ENCODE data around the gene OR2F1. TPM values are rescaled to one million over a fixed set of nuclear protein-coding genes. Genes with fewer than 3 reads are reported as not detected.
A peak's percentile ranks its signal among the peaks of the same experiment; 100 is the strongest.

The OR2F1 gene
- polyA plus RNA-seq, 10 donors = 0.05 to 0.21 (median 0.10) TPM; not detected in 6

DNA sequence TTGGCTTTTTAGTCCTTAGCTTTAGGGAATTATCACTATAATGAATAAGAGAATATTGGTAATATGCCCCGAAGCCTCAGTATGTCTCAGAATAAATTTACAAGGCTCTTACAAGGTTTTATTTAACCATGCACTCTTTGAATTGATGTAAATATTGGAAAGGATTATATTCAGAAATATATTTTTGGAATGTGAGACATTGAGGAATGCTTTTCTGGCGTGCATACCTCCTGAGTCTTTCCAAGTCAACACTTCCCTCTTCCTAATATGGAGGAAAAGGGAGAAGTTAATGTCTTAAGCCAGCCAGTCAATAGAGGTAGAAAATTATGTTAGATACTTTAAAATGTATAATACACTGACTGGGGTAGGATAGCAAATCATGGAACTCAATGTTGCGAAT is 1.2 kb upstream of the OR2F1 start:
- peak; percentile 32 to 75 (median 55) for DNase-seq

DNA sequence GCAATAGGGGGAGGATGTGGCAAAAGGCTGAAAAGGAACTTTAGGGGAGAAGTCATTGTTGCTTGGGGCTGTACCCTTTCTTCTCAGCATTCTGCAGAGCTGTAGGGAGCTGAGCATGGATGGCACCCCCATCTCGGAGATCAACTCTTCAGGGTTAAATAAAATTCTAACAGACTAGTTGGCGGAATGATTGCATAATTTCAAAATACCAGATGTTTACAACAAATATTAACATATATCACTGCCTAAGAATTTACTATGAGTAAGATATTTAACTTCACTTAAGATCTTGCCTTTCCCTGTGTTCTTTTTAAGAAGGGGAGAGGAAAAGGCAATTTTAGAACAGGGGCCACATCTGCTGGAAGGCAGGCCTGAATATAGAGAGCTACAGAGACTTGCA is 509 bp upstream of the OR2F1 start:
- DNase-seq = peak; percentile 6 to 61 (median 6)

DNA sequence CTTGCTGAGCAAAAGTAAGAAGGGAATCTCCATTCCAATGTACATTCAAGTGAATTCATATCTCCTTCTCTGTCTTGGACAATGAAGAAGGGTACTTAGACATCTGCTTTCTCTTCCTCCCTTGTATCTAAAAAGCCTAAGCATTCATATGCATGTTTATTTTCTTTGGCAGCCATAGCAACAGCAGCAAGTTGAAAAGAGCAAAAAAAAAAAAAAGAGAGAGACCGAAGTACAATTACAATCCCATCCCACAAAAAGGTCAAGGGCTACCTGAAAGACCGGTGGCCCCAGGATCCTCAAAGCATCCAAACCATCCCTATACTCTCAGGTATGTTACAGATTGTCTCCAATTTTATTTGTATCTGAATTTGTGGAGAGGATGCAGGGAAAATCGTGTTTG is 4.1 kb downstream of the OR2F1 start:
- DNase-seq = peak in 2 of 3 donors; percentile 4 to 26

DNA sequence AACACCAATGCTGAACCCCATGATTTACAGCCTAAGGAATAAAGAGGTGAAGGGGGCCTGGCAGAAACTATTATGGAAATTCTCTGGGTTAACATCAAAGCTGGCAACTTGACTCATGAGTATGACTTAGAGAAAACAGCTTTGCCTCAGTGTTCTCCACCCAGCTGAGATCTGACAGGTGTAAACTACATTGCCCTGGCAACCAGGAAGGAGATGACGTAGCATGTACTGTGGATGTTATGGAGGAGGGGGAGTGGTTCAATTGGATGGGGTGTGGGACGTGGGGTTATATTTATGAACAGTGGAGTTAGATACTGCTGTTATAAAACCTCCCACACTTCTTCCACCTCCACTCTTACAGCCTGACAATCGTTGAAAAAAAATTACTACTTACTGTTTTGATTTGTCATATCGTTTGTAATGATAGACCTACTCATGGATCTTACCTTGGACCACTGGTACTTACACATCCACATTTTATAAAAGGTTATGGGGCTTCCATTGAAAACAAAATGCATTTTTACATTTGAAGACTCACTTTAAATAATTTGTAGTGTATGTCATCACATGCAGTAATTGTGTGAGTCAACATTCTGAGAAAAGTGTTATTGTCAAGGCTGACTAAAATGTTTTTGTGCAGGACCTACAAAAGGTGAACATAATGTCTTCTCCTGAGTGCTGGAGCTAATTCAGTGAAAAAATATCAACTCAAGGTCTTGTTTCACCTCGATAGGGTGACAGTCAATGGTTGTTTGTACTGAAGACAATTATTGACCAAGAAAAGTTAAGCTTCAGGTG is 6.4 kb downstream of the OR2F1 start:
- DNase-seq = no peak

DNA sequence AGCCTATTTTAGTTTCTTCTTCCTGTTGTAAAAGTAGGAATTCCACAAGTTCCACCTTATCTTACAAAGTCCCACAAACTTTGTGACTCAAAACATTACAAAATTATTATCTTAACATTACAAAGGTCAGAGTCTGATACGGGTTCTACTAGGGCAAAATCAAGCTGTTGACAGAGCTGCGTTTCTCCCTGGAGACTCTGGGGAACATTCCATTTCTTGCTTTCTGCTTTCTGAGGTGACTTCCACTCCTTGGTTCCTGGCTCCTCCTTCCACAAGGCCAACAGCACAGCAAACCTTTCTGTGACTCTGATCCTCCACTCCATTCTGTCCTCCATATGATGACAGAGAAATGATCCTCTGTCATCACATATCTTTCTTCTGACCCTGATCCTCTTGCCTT is 10.6 kb downstream of the OR2F1 start:
- DNase-seq = no peak

DNA sequence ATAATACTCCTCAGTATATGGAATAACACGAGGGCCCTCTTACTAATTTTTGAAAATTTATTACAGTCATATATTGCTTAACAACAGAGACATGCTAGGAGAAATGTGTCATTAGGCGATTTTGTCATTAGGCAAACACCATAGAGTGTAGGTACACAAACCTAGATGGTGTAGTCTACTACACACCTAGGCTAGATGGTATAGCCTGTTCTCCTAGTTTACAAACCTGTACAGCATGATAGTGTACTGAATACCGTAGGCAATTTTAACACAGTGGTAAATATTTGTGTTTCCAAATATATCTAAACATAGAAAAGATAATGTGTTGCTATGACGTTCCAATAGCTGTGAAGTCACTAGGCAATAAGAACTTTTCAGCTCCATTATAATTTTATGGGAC is 12.8 kb downstream of the OR2F1 start:
- no peak for DNase-seq

DNA sequence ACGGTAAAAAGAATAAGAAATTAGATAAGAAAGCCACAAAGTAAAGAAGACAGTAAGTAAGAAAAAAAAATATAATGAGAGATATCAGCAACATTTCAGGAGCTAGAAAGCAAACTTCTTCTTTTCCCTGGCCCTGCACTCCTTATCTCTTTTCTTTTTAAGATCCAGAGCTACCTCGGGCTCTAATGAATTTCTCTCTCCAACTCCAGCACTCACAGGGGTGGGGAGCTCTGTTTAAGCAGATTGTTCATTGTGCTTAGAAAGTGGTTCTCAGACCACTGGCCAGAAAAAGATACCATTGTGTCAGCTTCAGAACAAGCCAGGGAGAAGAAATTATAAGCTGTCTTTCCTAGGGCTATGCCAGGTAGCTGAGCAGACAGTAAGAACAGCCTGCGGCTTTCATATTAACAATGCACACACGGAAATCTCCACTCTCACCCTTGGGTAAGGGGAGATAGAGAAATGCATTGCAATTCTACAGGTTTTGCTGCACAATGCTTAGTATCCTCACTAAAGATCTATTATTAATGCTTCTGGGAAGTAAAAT is 19.3 kb downstream of the OR2F1 start:
- DNase-seq = no peak

DNA sequence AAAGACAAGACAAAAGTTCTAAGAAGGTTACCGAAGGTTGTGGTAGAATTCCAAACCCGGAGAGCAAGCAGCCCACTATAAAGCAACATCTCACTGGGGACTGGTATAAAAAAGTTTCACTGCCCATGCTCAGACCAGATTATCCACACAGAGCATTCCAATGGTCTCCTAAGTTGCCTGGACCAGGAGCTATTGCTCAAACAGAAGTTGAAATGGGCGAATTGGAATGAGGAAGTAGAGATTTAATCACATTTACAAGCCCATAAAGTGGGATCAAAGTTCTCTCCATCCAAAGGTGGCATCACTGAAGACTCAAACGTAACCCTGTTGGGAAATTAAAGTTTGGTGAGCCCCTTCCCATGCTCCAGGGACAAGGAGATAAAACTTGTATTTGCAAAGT is 19.8 kb downstream of the OR2F1 start:
- no peak for DNase-seq

DNA sequence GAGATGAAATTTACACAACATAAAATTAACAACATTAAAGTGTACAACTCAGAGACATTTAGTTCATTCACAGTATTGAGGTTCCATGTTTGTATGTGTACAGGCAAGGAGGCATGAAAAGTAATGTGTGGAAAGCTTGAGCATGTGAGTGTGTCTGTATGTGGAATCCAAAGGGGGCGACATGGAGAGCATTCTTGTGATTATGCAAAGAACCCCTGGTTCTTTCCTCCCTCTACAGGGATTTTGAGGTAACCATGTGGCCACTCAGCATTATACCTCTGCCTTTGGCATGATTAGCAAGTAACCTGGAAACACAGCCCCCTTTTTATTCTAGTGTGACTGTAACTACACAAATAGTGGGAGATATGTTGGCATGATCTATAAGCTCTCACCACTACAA is 21.0 kb downstream of the OR2F1 start:
- no peak for DNase-seq

DNA sequence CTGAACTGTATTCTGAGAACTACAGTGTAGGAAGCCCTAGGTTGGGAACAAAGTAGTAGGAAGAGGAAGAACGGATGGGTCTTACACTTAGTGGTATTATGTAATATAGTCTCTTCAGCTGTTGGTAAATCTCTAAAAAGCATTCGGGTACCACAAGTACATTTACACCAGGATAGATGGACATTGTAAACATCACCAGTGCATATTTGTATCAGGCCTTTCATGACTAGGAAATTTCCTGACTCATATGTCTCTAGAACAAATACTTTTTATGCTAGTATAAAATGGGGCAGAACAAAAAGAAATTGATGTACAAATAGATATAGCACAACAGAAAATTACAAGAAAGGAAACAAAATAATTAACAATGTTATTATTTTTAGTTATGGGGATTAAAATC is 23.9 kb downstream of the OR2F1 start:
- DNase-seq = no peak

DNA sequence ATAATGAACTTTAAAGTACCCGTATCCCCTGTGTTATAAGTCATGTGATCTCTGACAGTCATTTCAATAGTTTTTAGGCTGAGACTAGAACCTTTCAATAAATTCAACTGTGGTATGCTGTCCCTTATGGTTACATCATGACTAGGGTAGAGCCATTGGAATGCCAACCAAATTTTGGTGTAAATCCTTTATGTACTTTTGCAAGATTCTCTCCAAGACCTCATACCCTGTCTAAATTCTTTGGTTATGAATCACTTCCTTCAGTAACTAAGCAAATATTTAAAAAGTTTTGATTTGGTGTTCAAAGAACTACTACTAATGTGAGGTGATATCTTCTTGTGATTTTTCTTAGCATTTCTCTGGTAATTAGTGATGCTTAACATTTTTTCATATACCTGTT is 24.7 kb downstream of the OR2F1 start:
- peak in 1 of 3 donors; percentile 10 for DNase-seq

DNA sequence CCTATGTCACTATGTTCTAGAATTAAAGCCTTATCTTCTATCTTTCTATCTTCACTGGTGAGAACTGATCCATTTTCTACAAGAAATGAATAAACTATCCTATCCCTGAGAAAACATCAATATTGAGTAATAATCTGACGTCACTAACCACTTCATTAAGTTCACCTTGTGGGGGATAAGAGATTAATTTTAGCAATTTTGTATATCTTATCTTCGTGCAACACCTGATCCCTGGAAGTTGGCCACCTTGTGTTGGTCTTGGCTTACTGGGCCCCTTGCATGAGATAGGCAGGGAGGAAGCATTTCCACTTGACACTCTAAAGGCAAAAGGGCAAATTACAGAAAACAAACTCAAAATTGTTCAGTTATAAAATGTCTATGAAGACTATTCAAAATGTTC is 25.4 kb downstream of the OR2F1 start:
- DNase-seq = no peak

DNA sequence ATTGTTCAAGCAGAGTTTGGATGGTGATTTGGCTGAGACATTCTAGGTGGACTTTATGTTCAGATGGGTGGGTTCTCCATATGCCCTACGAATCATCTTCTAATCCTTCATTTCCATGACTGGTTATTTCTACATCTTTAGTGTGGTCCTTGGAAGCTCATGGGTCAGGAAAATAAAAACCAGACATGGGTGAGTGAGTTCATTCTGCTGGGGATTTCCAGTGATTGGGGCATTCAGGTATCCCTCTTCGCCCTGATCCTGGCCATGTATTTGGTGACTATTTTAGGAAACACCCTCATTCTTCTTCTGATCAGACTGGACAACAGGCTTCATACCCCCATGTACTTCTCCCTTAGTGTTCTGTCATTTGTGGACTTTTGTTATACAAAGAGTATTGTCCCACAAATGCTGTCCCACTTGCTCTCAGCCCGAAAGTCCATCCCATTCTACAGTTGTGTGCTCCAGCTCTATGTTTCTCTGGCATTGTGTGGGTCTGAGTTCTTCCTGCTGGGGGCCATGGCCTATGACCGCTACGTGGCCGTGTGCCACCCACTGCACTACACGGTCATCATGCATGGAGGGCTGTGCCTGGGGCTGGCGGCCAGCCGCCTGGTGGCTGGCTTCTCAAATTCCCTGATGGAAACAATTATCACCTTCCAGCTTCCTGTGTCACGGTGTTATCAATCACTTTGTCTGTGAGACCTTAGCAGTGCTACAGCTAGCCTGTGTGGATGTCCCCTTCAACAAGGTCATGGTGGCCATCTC is 26.3 kb downstream of the OR2F1 start:
- no peak for DNase-seq

DNA sequence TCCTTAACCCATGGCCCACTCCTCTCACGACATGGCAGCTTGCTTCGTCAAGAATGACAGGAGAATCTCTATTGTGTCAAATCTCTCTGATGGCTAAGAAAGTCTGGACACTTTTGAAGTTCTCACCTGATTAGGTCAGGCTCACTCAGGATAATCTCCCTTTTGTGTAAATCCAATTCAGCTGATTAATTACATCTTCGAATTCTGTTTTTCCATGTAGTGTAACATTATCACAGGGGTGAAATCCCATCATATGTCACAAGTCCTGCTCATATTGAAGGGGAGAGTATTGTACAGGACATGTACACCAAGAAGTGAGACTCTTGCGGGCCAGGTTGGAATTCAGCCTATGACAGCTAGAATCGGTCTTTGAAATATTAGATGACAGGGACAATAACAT is 29.3 kb downstream of the OR2F1 start:
- no peak for DNase-seq

DNA sequence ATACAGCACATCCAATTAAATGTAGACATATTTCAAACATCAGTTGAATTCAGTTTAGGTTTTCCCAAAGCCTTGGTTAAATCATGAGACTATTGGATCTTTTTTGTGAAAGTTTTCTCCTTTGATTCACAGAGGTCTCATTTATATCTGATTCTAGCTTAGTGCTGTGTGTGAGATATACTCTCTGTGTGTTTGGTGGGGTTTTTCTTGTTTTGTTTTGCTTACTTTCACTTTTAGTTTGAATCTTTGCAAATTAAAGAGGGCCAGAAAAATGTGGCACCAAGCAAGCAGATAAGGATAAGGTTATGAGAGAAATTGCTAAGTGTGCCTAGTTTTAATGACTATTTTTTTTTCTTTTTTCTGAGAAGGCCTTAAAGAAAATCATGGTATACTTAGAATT is 32.9 kb downstream of the OR2F1 start:
- DNase-seq = no peak

DNA sequence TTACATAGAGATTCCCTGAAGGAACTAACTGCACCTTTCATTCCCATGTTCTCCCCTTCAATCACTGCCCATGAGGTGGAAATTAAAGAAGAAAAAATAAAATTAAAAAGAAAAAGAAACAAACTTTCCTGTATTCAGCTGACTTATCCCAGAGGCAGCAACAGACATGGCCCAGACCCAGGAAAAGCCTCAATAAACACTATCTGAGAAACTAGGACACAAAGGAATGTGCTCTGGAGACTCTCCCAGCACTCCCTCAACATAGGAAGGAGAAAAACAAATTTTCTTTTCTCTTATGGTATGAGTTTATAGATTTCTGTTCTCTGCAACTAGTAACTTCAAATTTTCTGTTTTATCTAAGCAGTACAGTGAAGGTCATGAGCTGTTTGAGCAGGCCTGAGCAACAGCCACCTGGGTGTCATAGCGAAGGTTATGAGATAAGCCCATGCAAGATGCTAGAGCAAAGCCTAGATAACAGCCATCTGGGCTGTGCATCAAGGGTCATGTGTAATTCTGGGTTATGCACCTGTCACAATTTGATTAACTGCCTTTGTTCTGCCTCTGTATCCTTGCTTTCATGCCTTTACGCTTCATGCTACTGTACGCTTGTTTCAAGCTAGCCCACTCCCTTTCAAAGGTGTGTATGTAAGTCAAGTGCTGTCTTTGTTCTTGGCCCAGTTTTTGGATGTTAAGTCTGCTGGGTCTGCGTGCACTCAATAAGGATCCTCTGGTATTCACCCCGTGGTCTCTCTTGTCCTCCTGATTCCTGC is 34.5 kb downstream of the OR2F1 start:
- DNase-seq = peak in 2 of 3 donors; percentile 7 to 29

DNA sequence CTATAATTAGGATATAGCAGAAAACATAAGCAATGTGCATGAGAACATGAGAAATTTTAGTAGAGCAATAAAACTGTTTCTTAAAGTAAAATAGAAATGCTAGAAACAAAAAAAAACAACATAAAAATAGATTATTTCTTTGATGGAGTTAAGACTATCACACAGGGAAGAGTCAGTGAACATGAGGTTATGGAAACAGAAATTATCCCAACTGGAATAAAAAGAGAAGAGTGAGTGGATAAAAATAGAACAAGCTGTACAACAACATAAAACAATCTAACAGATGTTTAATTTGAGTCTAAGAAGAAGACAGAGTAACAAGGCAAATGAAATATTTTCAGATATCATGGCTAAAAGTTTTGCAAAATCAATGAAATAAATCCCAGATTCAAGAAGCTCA is 38.0 kb downstream of the OR2F1 start:
- peak; percentile 26 to 62 (median 37) for DNase-seq

DNA sequence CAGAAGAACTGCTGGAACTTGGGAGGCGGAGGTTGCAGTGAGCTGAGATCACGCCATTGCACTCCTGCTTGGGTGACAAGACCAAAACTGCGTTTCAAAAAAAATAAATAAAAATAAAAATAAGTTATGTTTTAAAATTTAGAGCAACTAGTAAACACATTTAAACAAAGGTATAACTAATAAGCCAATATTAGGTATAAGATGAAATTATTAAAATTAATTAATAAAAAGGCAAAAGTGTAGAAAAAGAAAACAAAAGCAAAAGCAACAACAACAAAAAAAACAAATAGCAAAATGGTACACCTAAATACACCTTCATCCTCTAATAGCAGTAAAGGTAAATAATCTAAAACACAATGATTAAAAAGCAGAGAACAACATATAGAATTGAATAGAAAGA is 39.3 kb downstream of the OR2F1 start:
- DNase-seq = no peak

DNA sequence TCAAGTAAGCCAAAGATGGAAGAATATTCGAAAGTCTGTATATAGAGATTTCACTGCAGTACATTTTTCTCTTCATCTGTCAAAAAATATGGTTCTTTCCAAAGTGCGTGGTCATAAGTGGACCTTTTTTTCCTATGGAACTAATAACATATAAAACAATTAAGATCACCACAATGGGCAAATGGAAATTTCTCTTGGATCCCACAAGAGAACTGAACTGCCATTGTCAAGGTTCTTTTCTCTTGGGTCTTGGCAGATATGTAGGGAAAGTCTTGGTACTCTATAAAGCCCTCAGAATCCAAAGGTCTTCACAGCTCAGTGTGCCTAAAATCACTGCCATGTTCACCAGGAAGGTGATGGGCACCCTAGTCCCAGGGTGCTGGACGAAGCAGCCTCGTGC is 45.4 kb downstream of the OR2F1 start, which contains the start of gene OR6B1:
Gene OR6B1 (plus strand): TSS at position 301 of the 400 bp plus-strand sequence. CDS start 3,677 bp downstream, outside the sequence.
- no peak for DNase-seq

DNA sequence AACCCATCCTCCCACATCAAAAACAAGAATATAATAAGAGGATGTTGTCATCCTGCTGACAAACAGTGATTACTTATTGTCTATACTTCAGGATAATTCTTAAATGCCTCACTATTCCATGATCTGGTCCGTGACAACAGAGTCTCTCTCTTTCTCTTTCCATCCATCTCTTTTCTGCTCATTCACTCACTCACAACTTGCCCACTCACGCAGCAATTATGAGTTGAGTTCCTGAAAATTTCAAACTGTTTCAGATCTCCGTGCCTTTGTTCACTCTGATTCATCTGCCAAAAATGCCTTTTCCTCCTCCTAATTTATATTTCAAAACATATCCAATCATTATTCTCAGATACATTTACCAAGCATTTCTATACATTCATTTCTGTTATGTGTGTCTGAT is 46.9 kb downstream of the OR2F1 start:
- no peak for DNase-seq

DNA sequence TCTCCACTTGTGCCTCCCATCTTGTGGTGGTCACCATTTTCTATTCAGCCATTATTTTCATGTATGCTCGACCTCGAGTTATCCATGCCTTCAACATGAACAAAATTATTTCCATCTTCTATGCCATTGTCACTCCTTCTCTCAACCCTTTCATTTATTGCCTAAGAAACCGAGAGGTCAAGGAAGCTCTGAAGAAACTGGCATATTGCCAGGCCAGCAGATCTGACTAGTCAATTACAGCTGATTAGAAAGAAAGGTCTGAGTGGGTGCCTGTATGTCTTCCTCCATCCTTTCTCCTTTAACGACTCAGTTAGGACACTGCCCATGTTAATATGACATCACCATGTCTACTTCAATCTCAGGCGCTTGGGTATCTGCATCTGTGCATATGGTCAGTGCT is 50.1 kb downstream of the OR2F1 start:
- DNase-seq = no peak

All from muscle of back (tissue), 11 donors.